GM19468 (cell line): ENCODE measurements around the gene TXNDC11.

Experiments
- ATAC-seq: cut with Tn5 transposase; IDR thresholded peaks from one replicate; pipeline ENCODE4 v1.9.1; 2021; ENCODE audit warnings: mild to moderate bottlenecking, moderate library complexity, moderate number of reproducible peaks; ENCODE audit not compliant: unreplicated experiment; ENCODE audit errors: extremely low read depth

TXNDC11 gene

DNA sequence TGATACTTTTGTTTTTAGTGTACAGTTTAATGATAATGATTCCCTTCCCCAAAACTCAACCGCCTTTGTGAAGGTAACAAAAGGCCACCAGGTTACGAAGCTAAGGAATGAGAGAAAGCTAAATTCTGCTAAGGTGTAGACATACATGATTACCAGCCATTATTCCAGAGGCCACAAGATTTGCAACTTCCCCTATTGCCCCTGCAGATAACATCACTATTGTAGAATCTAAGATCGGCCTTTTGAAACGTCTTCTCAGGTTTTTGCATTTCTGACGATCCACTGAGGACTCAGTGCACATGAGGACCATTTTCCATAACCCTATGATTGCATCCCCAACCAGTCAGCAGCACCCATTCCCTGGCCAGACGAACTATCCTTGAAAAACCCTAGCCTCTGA is 108.3 kb downstream of the TXNDC11 start:
- no peak for ATAC-seq

DNA sequence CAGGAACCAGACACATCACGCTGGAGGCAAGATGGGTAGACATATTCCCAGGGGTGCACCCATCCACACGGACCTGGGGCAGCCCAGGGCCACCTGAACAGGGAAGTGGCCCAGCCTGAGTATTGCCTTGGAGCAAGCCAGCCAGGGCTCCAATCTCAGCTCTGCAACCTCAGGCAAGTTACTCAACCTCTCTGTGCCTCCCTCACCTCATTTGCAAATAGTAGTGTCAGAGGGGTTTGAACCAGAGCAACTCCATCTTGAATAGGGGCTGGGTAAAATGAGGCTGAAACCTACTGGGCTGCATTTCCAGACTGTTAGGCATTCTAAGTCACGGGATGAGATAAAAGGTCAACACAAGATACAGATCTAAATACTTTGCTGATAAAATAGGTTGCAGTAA is 109.5 kb downstream of the TXNDC11 start:
- no peak for ATAC-seq

GRCh38 chr16:11632455-11632939 is 110.2 kb downstream of the TXNDC11 start:
- ATAC-seq, result no peak

GRCh38 chr16:11631214-11631613 is 111.4 kb downstream of the TXNDC11 start:
- ATAC-seq, result no peak

DNA sequence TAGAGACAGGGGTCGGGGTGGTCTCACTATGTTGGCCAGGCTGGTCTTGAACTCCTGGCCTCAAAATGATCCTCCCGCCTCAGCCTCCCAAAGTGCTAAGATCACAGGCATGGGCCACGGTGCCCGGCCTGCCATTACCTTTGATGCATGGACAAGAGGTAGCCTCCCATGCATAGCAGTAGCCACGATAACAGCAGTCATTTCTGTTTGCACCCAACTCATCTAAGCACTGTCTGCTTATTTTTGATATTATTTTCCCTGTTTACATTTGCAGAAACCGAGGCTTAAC is 111.9 kb downstream of the TXNDC11 start:
- no peak for ATAC-seq

GRCh38 chr16:11630046-11630767 is 112.5 kb downstream of the TXNDC11 start:
- ATAC-seq, result no peak
